Kidney glomerular epithelial cell (primary cell): ENCODE measurements around the gene IVD.
"Not testable (repeated sequence)": the region's sequence is repeated elsewhere in the genome, so short reads cannot be mapped to it uniquely, and the experiment has no call there.

ENCODE experiments used
- DNase-seq: peaks from one replicate; lab custom pipeline; 2025; lab: John Stamatoyannopoulos, UW

Gene IVD

DNA sequence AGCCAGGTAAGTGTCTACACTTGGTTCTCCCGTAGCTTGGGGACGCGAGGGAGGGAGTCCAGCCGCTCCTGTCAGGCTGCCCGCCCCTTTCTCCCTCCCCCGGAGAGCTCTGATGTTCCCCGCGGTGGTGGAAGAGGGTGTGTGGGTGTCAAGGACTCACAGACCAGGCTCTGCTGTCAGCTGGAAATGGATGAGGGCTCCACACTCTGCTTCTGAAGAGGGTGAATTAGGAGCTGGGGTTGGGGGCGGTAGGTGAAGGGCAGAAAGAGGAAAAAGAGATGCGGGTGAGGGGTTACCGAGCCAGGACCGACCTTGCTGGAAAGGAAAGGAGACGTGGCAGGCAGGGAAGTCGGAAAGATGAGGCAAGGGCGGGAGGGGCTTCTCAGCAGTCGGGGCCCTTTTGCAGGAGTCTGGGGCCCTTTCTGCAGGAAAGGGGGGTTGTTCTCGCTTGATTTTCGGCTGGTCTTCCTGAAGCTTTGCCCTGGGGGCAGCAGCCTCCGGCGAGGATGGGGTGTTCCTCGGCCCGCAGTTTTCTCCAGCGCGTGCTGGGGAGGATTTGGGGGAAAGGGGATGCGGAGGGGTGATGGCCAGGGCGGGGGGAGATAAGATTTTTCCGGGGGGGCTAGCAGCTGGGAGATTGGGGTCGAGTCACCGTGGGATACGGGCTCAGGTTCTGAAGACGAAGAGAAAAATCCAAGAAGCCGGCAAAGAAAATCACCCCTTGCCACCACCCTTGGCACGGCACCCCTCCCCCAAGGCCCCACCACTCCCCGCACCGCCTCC, 34.6 kb downstream of the IVD start:
- peak; percentile 22 for DNase-seq

DNA sequence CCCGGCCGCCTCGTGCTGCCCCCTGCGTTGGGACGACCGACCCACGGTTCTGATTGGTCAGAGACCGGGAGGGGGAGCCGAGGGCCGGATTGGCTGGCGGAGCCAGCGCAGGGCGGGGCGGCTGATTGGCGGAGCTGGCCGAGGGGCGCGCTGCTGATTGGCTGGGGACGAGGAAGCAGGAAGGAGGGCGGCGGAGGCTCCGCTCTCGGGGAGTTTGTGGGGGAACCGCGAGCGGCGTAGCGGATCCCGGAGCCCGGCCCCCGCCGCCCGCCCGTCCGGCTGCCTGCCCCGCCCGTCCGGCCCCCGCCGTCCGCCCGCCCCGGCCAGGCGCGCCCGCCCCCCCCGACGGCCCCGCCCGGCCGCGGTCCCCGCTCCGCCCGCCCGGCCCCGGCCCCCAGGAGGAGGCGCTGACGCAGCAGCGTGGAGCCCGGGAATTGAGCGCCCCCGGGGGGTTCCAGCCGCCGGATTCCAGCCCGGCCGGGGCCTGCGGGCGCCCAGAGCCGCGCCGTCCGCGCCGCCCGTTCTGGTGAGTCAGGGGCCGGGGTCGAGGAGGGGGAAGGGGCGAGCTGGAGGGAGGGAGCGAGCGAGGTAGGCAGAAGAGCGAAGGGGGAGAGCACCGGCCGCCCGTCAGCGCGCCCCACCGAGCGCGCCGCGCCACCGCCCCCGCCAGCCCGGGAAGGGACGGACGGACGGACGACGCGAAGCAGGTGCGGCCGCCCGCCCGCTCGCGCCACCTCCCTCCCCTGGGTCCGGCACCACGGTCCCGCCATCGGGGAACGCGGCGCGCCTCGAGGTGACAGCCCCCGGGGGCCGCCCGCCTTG, 35.4 kb downstream of the IVD start, which contains the start of gene BAHD1:
TSS of gene BAHD1 (plus strand) at position 211 of the 822 bp plus-strand sequence. CDS start 17,512 bp downstream, outside the sequence.
- DNase-seq, result peak; percentile 73

DNA sequence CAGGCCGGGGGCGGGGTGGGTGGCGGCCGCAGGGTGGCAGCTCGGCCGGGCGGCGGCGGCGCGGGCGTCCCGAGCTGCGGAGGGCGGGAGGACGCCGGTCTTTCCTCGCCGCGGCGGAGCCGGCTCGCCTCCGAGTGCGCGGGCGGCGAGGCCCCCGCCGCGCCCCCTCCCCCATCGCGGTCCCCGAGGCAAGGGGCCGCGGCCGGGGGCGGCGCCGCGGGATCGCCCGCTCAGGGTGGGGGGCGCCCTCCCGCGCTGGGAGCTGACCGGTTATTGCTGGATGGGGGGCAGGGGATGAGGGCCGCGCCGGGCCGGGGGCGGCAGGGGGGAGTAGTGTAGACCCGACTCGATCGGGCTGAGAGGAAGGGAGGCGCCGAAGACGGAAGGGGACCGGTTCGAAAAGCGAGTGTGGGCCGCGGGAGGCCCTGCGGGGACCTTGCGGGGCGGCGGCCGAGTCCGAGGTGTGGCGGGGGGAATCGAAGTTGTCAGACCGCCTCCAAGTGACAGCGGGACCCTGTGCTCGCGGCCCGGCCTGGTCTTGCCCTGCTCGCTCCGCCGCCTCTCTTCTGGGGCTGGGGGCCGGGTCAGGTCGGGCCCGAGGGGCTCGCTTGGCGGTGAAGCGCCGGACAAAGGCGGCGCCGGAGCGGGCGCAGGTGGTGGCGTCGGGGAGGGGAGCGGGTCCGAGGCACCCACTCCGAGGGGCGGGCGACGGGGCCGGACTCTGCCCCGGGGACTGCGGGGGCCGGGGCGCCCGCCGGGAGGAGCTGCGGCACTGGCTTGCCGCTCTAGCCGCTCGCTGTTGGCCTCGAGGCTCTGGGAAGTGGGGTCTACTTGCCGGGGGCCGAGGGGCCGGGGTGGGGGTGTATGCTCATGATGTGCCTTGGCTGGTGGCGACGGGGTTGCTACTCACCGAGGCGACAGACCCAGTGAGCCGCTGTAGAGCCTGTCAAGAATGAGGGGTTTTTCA, 36.3 kb downstream of the IVD start:
- DNase-seq, result no peak

DNA sequence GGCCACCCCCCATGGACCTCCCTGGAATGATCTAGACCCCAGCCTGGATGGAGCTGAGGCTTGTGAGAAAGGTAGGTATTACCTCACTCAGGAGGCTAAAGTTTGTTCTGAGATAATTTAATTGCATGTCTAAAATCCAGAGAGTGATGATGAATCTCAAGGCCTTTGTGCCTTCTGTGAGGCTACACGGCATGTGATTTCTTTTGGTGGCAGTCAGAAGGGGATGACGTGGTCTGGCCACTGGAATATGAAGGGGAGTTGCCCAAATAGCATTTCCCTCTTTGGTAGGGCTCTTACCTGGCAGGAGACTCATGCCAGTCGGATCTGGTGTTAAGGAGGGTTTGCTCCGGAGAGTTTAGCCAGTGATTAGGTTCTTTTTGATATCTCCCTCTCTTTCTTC, 37.7 kb downstream of the IVD start:
- no peak for DNase-seq

DNA sequence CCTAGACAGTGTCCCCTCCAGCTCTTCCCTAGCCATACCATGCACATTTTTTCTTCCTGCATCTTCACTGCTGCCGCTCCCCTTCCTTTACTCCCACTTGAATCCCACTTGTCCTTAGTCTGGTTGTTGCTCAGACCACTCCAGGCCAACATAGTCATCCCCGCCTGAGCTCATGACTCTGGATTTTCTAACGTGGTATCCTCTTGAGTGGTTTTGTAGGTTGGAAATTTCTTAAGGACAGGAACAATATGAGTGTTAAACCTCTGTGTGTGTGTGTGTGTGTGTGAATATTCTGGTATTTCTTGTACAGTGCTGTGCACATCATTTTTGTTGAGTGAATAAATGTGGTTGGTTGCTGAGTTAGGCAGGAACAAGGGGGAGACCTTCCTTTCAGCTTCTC, 38.3 kb downstream of the IVD start:
- DNase-seq, result no peak

DNA sequence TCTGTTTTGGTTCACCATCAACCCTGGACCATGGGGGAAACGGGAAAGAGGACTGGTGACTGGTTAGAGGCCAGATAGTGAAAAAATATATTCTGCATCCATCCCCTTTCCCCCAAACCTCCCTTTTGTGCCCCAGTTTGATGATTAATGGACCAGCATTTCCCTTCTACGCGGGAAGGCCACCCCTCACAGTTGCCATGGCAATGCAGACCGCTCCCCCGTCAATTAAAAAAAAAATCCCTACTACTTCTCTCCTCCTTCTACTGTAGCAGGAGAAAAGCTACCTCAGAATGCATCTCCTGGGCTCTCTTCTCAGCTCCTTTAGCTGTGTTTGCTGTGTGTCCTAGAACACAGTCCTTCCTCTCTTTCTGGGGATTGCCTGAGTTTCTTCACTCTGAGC, 39.1 kb downstream of the IVD start:
- no peak for DNase-seq

DNA sequence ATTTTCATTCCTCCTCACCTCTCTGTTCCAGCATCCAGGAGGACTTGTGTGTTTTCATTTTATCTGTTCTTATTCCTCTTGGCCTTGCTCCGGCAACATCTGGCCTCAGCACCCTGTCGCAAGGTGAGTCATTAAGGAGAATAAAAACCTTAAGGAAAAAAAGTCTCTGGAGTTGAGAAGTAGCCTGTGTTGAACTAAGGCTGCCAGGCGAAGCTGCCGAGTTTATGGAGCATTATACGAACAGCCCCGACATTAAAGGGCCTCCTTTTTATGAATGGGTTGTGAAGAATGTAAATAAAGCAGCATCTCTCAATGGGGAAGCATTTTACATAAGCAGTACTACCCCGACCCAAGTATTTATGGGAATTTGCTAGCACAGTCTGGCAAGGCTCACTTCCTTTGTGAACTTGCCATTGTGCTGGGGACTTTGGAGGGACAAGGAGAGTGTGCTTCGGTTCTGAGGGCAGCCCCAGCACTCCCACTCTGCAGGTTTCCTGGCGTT, 39.9 kb downstream of the IVD start:
- DNase-seq, result peak; percentile 36

DNA sequence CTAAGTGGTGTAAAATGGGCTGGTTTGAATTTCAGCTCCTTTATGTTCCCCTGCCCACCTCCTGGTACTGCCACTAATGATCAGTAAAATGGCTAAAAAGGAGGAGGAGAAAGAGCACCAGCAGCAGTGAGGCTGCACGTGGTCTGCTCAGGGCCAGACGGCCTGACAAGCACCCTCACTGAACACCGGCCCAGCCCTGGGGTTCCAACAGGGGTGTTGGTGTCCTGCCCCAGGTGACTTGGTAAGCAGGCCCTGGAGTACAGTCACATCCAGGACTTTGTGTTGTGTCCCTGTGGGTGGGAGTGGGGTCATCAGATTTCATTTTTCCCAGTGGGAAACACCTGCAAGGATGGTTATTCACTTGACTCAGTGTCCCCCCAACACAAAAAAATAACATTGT, 40.5 kb downstream of the IVD start:
- no peak for DNase-seq

DNA sequence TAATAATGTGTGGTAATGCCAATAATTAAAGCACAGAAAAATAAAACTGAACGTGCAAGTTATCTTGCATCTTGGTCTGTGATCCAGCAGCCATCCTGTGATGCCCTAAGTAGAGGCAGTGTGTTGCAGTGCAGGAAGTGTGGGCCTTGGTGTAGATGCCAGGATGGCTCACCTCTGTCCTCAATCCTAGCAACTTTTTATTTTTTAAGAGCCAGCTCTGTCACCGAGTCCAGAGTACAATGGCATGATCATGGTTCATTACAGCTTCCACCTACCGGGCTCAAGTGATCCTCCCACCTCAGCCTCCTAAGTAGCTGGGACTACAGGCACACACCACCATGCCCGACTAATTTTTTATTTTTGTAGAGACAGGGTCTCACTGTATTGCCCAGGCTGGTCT, 42.8 kb downstream of the IVD start:
- no peak for DNase-seq

DNA sequence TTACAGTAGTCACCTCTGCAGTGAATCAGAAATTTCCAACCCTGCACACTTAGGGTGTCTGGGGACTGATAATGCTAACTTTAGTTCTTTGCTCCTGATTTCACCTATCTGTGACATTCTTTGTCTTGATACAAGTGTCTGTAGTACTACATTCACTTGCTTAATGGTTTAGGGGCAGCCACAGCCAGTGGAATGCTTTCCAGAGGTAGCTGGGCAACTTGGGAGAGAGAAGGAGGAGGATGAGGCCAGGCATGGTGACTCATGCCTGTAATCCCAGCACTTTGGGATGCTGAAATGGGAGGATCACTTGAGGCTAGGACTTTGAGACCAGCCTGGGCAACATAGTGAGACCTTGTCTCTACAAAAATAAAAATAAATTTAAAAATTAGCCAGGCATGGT, 43.7 kb downstream of the IVD start:
- no peak for DNase-seq

DNA sequence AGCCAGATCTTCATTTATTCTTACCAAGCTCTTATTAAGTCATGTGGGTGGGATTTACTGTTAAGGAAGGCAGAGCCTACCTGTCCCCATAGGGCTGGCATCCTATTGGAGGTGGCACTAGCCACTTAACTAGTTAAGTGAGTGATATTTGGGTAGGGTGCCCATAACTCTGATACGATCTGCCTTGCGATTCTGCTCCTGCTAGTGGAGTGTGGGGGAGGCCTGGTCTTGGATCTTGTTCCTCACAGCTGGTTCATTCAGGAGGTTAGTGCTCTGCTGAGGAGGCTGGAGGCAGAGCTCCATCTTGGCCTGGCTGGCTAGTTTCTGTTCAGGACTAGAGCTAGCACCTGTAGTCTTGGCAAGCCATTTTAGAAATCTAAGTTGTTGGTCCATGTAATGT, 44.5 kb downstream of the IVD start:
- DNase-seq, result no peak

DNA sequence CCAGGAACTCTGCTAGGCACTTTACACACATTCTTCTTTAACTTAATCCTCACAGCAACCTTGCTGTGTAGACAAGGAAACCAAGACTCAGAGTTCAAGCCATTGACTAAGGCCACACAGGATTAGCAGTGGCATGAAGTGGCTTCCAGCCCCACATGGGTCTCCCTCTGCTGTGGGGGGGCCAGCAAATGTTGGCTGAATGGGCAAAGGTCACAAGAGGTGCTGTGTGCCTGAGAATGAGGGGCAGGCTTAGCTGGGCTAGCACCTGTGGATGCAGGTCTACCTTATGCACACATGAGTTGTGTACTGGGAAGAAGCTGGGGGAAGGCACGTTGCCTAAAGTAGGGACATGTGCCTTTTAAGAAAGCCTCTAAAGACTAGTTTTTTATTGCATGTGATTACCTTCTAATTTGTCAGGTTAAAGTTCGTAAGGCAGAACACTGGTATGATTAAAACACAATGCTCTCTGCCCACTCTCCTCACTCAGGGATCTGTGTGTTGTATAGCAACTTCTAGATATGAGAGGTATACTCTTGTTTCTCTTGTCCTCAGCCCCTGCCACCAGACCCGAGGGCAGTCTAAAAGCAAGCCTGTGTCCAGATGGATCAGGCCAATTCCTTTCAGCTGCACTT, 46.0 kb downstream of the IVD start:
- DNase-seq, result no peak

DNA sequence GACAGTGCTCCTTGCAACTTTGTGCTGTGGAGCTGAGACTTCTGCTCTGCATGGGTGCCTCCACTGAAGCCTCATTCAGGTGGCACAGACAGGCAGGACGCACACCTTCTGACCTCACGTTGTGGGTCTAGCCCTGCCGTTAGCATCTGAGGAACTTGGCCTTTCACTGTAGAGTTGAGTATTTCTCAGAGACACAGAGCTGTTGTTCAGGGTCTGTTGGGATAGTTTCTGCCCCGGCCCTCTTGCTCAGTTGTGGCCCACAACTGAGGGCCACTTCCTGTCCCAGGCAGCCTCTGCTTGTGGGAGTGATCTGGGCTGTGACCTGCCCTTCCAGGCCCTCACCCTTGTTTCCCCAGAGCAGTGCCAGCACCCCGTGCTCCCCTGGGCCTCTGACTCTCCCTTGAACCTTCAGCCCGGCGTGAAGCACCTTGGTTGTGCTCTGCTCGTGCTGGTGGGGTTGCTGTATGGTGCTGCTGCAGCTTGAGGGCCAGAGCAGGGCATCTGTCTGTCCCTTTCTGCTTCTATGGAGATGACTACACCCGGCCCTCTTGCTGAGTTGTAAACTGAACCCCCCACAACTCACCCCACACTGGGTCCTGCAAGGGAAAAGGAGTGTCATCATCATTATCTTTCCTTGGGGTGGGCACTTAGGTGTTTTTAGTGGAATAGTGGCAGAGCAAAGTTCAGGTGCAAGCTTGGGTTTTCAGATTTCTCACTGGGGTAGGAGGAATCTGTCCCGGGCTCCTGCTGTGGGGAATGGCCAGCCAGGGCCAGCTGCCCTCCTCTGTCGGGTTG, 46.9 kb downstream of the IVD start:
- no peak for DNase-seq

DNA sequence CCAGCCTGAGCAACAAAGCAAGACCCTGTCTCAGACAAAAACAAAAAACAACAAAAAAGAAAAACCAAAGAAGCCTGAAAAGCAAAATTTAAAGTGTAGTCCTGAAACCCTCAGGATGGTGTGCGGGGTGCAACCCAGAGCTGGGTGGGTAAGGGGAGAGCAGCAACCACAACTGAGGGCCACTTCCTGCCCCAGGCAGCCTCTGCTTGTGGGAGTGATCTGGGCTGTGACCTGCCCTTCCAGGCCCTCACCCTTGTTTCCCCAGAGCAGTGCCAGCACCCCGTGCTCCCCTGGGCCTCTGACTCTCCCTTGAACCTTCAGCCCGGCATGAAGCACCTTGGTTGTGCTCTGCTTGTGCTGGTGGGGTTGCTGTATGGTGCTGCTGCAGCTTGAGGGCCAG, 48.3 kb downstream of the IVD start:
- not testable (repeated sequence) for DNase-seq

DNA sequence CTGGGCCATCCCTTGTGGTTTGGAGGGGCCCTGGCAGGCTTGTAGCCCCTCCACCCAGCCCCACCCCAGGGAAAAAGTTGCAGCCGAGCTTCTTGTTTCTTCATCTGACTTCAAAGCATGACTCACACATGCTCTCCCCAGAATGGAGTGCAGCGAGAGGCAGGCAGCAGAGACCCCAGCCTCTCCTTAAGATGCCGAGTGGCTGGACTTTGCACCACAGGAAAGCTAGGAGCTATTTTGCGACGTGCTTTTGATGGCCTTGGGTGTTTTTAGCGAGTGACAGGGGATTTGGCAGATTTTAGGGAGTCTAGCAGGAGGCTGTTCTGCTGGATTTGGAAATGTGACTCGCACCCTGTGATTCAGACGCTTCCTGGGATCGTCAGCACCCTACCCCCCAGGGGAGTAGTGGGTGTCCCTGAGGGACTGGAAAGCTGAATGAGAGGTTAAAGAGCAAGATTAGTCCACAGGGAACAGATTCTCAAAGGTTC, 49.4 kb downstream of the IVD start:
- peak; percentile 13 for DNase-seq

DNA sequence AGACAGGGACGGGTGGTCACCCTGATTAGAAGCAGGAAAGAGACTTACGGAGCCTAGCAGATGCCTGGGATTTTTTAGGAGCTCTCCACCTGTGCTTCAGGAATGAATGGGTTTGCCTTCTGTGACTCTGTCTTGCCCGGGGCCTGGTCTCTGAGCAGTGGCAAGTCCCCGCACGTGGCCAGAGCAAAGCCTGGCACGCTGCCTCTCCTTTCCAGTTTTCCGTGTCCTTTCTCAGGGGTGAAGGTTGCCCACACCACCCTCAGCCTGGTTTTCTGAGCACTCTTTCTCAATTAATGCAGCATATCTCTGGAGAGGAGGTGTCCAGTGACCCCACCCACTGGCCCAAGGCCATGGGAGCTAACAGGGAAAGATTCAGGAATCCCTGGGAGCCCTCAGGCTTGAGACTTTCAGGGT, 50.7 kb downstream of the IVD start:
- no peak for DNase-seq

DNA sequence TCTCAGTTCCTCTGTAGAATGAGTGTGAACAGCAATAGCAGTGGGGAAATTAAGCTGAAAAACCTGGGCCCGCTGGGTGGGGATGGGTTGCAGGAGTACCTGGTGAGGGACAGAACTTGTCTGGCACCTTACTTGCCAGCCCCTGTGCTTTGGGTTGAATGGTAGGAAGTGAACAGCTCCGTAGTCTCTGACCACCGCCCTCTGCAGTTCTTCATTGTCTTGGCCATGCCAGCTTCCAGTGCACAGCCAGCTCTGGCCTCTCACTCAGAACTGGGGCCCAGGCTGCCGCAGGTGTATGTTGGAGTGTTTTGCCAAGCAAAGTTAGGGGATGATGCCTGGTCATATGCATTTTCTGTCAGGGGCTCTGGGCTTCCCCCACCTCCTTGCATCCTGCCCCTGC, 51.1 kb downstream of the IVD start:
- no peak for DNase-seq

DNA sequence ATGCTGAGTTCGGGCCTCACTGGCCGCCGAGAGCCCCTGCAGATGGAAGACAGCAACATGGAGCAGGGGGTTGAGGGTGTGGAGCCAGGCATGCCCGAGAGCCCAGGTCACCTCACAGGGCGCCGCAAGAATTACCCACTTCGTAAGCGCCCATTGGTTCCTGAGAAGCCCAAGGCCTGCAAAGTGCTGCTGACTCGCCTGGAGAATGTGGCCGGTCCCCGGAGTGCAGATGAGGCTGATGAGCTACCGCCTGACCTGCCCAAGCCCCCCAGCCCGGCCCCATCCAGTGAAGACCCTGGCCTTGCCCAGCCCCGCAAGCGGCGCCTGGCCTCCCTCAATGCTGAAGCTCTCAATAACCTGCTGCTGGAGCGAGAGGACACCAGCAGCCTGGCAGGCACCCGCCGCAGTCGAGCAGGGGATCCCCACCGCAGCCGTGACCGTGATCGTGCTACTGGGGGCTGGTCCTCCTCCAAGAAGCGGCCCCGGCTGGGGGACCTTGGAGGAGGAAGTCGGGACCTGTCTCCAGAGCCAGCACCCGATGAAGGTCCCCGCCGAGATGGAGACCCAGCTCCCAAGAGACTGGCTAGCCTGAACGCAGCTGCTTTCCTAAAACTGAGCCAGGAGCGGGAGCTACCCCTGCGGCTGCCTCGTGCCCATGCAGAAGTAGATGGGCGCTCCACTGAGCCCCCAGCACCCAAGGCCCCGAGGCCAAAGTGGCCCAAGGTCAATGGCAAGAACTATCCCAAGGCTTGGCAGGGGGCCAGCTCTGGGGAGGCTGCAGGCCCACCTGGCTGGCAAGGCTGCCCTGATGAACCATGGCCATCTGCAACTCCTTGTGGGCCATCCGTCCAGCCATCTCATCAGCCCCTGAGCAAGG, 53.1 kb downstream of the IVD start:
- no peak for DNase-seq

DNA sequence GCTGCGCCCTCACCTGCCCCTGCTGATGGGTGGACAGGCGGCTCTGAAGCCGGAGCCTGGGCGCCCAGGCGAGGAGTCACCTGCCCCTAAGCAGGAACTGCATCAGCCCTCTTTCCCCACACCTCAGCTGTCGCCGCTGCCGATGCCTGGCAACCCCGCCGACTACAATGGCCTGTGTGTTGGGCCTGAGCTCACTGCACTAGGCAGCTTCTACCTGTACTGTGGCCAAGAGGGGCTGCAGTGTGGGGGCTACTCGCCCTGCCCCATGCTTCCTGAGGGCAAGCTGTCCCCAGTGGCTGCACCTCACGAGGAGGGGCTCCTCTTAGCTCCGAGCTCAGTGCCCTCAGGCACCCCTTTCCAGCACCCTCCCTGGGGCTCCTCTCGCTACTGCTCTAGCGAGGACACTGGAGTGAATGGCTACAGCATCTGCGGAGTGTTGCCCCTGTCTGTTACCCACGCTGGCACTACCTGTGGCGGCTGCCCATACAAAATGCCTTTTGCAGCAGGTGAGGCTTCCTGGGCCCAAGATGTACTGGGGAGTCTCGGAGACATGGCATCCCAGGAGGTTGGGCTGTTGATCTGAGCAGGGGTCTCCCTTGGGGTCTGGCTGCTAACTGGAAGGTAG, 53.9 kb downstream of the IVD start:
- DNase-seq, result no peak
